Measurements from ENCODE around the gene ZFYVE9.
A peak's percentile ranks its signal among the peaks of the same experiment; 100 is the strongest.

The ZFYVE9 gene

GRCh38 chr1:52259886-52260285, 118.0 kb downstream of the ZFYVE9 start:
- no peak for DNase-seq

DNA sequence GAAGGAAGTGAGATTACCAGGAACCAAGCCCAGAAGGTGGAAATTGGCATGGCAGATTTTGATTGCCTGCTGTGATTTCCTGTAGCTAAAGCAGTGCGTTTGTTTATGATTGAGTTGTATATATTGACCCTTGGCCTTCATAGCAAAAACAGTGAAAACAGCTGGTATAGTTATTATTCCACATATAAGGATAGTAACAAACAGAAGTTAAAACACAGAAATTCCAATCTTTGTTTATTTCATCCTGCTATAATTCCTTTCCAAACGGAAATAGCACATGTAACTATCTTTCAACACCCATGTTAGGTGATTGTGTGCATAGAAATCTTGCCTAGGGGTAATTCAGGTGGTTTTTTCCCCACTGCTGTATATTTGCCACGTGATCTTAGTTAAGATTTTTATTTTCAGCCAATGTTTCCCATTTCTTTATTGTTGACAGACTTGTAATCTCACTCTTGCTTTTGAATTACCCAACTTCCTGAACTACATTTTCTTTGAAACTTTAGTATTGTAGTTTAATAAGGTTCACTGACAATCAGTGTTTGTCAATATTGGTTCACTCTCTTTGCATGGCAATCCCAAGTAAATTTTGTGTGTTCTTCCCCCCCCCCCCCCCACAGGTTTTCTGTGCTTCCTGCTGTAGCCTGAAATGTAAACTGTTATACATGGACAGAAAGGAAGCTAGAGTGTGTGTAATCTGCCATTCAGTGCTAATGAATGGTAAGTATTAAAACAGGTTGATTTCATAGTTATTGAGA, 121.4 kb downstream of the ZFYVE9 start:
- no peak for DNase-seq

DNA sequence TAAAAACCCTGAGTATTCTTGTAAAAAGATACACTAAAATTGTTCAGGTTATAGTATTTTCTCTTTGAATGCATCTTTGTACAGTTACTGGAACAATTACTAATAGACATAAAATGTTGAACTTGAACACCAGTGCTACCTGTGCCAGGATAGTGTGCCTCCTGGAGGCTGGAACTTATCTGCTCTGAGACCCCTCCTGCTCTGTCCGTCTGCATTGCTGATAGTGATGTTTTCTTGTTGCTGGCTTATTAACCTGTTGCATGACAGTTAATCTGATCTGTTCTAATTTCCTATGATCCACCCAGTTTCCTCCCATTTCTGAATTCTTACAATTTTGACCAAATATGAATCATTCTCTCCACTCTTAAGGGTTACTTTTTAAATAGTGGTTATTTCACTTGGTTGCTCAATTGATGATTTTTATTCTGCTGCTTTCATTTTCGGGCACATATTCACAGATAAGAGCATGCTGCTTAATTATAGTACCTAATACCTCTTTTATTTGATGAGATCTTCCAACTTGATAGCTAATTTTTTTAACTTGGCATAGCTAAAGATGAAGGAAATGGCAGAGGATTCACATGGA, 122.7 kb downstream of the ZFYVE9 start:
- DNase-seq, result no peak

DNA sequence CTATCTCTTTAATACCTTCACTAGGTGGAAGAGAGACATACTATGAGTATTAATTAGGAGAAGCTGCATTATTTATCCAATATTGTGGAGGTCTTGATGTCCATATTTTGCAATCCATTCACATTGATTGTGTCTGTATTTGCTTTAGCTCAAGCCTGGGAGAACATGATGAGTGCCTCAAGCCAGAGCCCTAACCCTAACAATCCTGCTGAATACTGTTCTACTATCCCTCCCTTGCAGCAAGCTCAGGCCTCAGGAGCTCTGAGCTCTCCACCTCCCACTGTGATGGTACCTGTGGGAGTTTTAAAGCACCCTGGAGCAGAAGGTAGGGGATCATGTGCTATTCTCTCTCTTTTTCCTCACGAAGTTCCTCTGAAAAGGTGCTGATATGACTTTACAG, 124.6 kb downstream of the ZFYVE9 start:
- no peak for DNase-seq

- no peak for DNase-seq
Measured at GRCh38 chr1:52268372-52268771, 126.5 kb downstream of the ZFYVE9 start.

GRCh38 chr1:52281518-52281917, 139.6 kb downstream of the ZFYVE9 start:
- DNase-seq, result no peak

GRCh38 chr1:52288286-52288685, 146.4 kb downstream of the ZFYVE9 start:
- DNase-seq, result no peak

- DNase-seq, result no peak
Measured at GRCh38 chr1:52294580-52294979, 152.7 kb downstream of the ZFYVE9 start.

- DNase-seq, result peak; percentile 43
Measured at GRCh38 chr1:52296345-52296744, 154.5 kb downstream of the ZFYVE9 start.

- DNase-seq, result no peak
Measured at GRCh38 chr1:52305417-52306226, 163.7 kb downstream of the ZFYVE9 start.

DNA sequence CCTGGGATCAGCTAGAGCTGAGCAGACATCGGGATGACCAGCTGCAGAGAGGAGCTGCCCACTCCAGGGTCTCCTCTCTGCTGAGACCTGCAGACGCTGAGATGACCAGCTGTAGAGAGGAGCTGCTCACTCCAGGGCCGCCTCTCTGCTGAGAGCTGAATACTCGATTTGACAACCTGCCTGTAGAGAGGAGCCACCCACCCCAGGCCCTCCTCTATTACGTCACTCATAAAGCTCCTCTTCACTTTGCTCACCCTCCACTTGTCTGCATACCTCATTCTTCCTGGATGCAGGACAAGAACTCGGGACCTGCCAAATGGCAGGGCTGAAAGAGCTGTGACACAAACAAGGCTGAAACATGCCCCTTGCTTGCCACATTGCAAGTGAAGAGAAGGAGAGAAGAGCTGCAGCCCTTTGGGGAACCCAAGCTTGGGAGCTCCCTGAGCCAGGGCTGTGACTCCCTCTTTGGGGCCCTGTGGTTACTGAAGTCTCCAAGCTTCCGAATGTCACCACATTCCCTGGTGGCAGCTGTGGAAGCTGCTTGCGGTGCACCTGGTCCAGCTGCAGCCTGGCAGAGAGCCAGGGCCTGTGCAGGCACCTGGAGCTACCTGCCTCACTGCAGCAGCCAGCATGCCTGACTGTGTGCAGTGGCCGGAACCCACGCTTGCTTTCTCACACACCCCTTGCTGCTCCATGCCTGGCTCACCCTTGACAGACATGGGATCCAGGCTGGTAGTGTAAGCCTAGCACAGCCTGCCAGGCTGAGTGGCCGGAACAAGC, 164.5 kb downstream of the ZFYVE9 start:
- DNase-seq, result no peak

DNA sequence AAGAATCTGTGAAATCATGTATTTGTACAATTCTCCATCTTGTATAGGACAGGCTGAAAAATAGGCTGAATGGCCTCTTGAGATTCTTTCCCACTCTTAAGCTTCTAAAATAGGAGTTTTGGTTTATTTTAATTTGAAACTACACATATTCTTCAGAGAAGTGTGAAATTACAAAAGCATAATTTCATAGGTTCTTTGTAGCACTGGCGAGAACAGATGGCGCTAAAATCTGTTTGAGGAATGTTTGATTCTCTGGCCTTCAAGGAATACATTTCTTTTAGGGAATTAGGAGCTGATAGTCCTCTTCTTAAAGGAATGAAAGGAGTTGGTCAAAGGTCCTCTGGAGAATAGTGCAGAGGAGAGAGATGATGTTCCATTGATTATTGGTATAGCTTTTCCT, 179.2 kb downstream of the ZFYVE9 start:
- DNase-seq, result no peak

GRCh38 chr1:52323731-52324130, 181.8 kb downstream of the ZFYVE9 start:
- no peak for DNase-seq

DNA sequence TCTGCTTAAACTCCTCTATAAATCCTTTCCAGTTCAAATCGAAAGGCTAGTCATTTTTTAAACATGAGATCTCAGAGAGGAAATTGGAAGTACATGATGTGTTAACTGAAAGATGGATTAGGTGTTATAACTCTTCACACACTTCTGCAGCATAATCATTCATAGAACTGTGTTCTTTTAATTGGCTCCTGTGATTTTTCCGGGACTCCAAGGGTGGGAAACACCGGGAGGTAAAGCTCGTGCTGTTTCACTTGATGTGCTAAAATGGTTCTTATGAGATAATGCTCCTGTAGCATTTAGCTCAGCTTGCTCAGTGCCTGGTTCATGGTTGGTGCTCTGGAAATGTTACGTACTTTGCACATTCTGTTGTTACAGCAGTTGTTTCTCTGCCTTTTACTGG, 183.9 kb downstream of the ZFYVE9 start:
- no peak for DNase-seq

DNA sequence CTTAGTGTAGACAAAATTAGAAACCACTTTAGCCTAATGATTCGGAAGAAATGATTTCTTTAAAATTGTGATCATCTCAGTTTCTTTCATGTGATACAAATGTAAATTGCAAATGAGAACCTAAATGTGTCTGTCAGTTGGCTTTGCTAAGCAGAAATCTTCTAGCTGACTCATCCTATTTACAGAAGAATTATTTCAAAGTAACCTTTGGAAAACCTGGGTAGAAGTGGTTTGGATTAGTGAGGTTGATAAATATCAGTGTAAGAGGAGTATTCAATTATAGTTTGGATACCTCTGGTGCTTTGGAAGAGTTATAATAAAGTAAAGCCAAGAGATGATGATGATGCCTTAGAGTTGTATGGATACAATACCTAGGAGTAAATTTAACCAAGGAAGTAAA, 186.7 kb downstream of the ZFYVE9 start:
- no peak for DNase-seq

DNA sequence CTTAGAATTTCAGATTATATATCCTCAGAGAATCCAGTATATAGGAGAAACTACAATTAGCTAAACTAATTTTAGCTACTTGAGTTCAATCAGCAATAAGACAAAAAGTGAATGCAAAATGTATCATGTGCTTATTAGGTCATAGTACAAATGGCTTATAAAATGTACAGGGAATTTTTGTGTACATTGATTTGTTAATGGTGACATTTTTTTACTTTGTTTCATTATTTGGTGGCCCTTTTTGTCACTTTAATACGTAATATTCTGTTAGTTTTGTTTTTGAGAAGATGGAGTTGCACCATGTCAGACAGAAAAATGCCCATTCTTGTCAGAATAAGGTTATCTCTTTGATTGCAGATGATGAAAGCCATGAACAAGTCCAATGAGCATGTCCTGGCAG, 190.5 kb downstream of the ZFYVE9 start:
- DNase-seq, result no peak

GRCh38 chr1:52334906-52335528, 193.1 kb downstream of the ZFYVE9 start:
- DNase-seq, result no peak

- no peak for DNase-seq
Measured at GRCh38 chr1:52337439-52337838, 195.6 kb downstream of the ZFYVE9 start.

DNA sequence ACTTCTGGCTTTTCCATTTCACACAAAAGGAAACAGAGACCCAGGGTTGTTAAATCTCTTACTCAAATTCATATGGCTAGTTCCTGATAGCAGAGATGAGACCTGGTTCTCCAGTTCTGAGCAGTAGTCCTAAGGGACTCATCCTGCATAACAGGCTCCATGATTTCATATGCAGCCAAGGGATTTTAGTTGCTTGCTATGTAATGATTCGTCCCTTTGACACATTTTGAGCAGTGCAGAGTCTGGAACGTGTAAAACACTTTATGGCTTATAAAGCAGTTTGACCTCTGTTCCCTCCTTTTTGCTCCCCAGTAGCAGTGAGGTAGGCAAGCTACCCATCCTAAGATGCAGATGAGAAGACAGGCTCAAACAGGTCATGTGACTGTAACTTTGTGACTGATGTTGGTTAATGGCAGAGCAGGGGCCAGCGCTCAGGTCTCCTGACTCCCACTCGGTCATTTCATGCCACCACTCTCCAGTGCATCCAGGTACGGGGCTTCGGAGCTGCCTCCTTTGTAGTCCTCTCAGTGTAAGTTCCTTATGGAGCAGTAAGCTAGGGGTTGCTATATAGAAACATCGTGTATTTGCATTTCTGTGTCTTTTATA, 199.9 kb downstream of the ZFYVE9 start:
- DNase-seq, result no peak

DNA sequence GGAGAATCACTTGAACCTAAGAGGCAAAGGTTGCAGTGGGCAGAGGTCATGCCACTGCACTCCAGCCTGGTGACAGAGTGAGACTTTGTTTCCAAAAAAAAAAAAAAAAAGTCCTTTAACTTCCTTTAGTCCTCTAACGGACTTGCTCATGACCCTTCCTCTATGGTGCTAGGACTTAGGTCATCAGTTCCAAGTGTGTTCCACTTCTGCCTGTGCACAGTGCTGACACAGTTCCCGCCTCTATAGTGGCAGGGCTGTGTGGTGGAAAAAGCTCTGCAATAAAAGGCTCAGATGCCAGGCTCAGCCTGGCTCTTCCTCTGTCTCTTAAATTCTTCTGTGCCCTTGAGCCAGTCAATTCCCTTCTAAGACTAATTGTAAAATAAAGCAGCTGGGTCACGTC, 202.1 kb downstream of the ZFYVE9 start:
- DNase-seq, result no peak

DNA sequence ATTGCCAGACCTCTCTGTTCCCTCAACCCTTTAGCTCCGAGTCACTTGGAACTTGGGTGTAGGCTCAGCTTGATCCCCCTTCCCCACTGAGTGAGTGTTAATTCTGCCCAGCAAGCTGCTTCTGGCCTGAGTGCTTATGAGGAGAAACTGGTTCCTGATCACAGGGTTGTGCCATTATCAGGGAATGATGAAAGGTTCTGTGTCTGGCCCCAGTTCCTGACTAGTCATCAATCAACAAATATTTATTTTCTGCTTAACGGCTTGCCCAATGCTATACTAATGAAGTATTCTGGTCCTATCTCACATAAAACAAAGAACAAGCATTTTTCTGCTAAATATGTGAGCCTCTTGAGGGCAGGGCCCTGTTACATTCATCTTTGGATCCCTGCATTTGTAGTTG, 203.4 kb downstream of the ZFYVE9 start:
- DNase-seq, result no peak

DNA sequence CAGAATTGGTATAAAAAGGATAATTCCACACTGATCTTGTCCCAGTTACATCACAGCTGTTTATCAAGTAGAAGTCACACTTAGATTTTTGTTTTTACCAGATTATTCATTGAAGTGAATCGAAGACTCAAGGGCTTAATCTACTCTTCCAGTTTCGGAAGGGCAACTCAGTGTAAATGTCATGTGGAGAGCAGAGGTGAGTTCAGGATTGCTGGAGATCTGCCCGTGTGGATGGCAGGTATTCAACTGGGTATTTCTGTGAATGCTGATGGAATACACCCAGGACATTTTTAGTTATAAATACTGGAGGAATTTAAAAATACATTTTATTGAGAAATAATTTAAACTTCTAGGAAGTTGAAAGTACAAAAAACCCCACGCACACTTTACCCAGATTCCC, 204.8 kb downstream of the ZFYVE9 start:
- DNase-seq, result no peak

All from activated CD4-positive, alpha-beta T cell treated with anti-CD3 and anti-CD28 coated beads, Interleukin-2, Interleukin-6, amounts not matched to agents 100 ng/mL and 50 ng/mL, durations not matched to agents 16 hours and 8 hours (primary cell).